GM23248 (cell line): ENCODE measurements around the gene HOXA9. TPM values are rescaled to one million over a fixed set of nuclear protein-coding genes. Genes with fewer than 3 reads are reported as not detected.

Experiments used
- DNase-seq: peaks from one replicate; pipeline ENCODE4 v3.0.0-alpha.2; 2015
- H2AFZ ChIP-seq: fragments of 200-600 bp; sonication (generic); 2 replicates; pipeline ENCODE4 v1.6.1; 2016; ENCODE audit warnings: antibody characterized with exemption
- H3F3A ChIP-seq: fragments of 200-600 bp; sonication (generic); 2 replicates; pipeline ENCODE4 v1.6.1; 2016; ENCODE audit warnings: mild to moderate bottlenecking, antibody characterized with exemption, mixed run types; ENCODE audit not compliant: insufficient read depth
- H3K27ac ChIP-seq: fragments of 200-600 bp; sonication (generic); 2 replicates; pipeline ENCODE4 v1.5.1; 2016; ENCODE audit warnings: mild to moderate bottlenecking
- H3K27me3 ChIP-seq: fragments of 200-600 bp; sonication (generic); replicated peaks from 2 replicates; pipeline ENCODE4 v1.6.1; 2016; ENCODE audit warnings: mild to moderate bottlenecking; ENCODE audit not compliant: insufficient read depth
- H3K36me3 ChIP-seq: fragments of 200-600 bp; sonication (generic); 2 replicates; pipeline ENCODE4 v1.6.1; 2016; ENCODE audit warnings: low read depth, mild to moderate bottlenecking
- H3K4me1 ChIP-seq: fragments of 200-600 bp; sonication (generic); 2 replicates; pipeline ENCODE4 v1.6.1; 2016; ENCODE audit warnings: mild to moderate bottlenecking; ENCODE audit not compliant: insufficient read depth
- H3K4me2 ChIP-seq: fragments of 200-600 bp; sonication (generic); one replicate; pipeline ENCODE4 v1.6.1; 2016; ENCODE audit warnings: mild to moderate bottlenecking; ENCODE audit not compliant: unreplicated experiment
- H3K4me3 ChIP-seq: fragments of 200-600 bp; sonication (generic); 2 replicates; pipeline ENCODE4 v1.5.1; 2016; ENCODE audit warnings: mild to moderate bottlenecking
- H3K79me2 ChIP-seq: fragments of 200-600 bp; sonication (generic); 2 replicates; pipeline ENCODE4 v1.6.1; 2016; ENCODE audit warnings: mild to moderate bottlenecking; ENCODE audit not compliant: insufficient read depth
- H3K9ac ChIP-seq: fragments of 200-600 bp; sonication (generic); 2 replicates; pipeline ENCODE4 v1.6.1; 2016; ENCODE audit warnings: mild to moderate bottlenecking
- H3K9me2 ChIP-seq: fragments of 200-600 bp; sonication (generic); 2 replicates; pipeline ENCODE4 v1.6.1; 2016; ENCODE audit warnings: mixed run types, mild to moderate bottlenecking, moderate library complexity; ENCODE audit not compliant: insufficient read depth
- H3K9me3 ChIP-seq: fragments of 200-600 bp; sonication (generic); one replicate; pipeline ENCODE4 v1.6.1; 2017; ENCODE audit warnings: low read depth
- H4K20me1 ChIP-seq: fragments of 200-600 bp; sonication (generic); 2 replicates; pipeline ENCODE4 v1.6.0; 2016; ENCODE audit not compliant: insufficient read depth
- EZH2 ChIP-seq: fragments of 200-600 bp; sonication (generic); IDR thresholded peaks from 2 replicates; pipeline ENCODE4 v1.6.1; 2018; ENCODE audit warnings: antibody characterized with exemption, mild to moderate bottlenecking; ENCODE audit not compliant: insufficient read depth, poor library complexity, severe bottlenecking
- EZH2phosphoT487 ChIP-seq: fragments of 200-600 bp; sonication (generic); IDR thresholded peaks from 2 replicates; pipeline ENCODE4 v1.6.1; 2018; ENCODE audit warnings: antibody characterized with exemption, moderate library complexity, mild to moderate bottlenecking, low read depth; ENCODE audit not compliant: insufficient read depth
- WGBS, 2 experiments: methylation state at CpG; one replicate each; pipeline ENCODE4 v1.1.6; 2015 to 2017; ENCODE audit warnings: low lambda C conversion rate in 2 of 2, low coverage in 1 of 2; ENCODE audit errors: missing lambda C conversion rate in 2 of 2; 5-methylcytosine and 5-hydroxymethylcytosine counted together
- in situ Hi-C: fragments of 300-500 bp; cut with MboI; formaldehyde crosslinking; loops from 2 replicates; pipeline ENCODE4 v1.15.0; 2020
- polyA plus RNA-seq: library from polyadenylated mRNA; unstranded; fragments of >200 nt; fragmentation: Nextera tagmentation; extraction: Ambion mirVana; gene quantifications from 2 replicates; pipeline ENCODE4 v1.2.1, GENCODE V29; 2016
- total RNA-seq: library from RNA; depleted of rRNA; stranded (reverse); fragments of >200 nt; shearing (Covaris generic); gene quantifications from 2 replicates; pipeline ENCODE4 v1.2.3, GENCODE V29; 2014

HOXA9 gene
- total and polyA plus RNA-seq, 2 experiments from 2014 or later, result 28.3 to 43.7 TPM

- Histone ChIP-seq H3K79me2 (peaks cover 66% of the 10 kb centered on the region), H3K27me3 (no peaks in the 10 kb centered on the region), H3F3A (no peaks in the 10 kb centered on the region), H2AFZ (no peak overlapping the region), H3K4me2 (no peak overlapping the region), H3K36me3 (peaks cover 23% of the 10 kb centered on the region), H3K9me3 (no peaks in the 10 kb centered on the region), H3K4me1 (peaks cover 4% of the 10 kb centered on the region; the same call in 1 of the 2 replicates), H3K9ac (no peak overlapping the region), H4K20me1 (no peaks in the 10 kb centered on the region), H3K4me3 (no peak overlapping the region), H3K9me2 (no peaks in the 10 kb centered on the region), H3K27ac (no peak overlapping the region)
- WGBS, 2 experiments, result 91 to 92% methylated on average over 29 of the region's 29 CpGs
- in situ Hi-C loops, result no loop called here
- no peak for DNase-seq
- no peak for TF ChIP-seq EZH2
- no peak for TF ChIP-seq EZH2phosphoT487
These were observed 22.7 kb downstream of the HOXA9 start for GRCh38 chr7:27142580-27143022.

- no peaks in the 10 kb centered on the region for H3K9me3 ChIP-seq
- no peaks in the 10 kb centered on the region for H3K27me3 ChIP-seq
- no peak overlapping the region for H3K27ac ChIP-seq
- H4K20me1 ChIP-seq, result no peaks in the 10 kb centered on the region
- no peak overlapping the region for H3K9ac ChIP-seq
- in situ Hi-C loops, result no loop called here
- H2AFZ ChIP-seq, result no peak overlapping the region
- H3K9me2 ChIP-seq, result no peaks in the 10 kb centered on the region
- H3K4me3 ChIP-seq, result no peak overlapping the region
- H3K79me2 ChIP-seq, result peaks cover 66% of the 10 kb centered on the region
- DNase-seq, result no peak
- TF ChIP-seq EZH2phosphoT487, result no peak
- TF ChIP-seq EZH2, result no peak
- peaks cover 28% of the 10 kb centered on the region for H3K36me3 ChIP-seq
- no peak overlapping the region for H3K4me2 ChIP-seq
- H3F3A ChIP-seq, result no peaks in the 10 kb centered on the region
- H3K4me1 ChIP-seq, result no peaks in the 10 kb centered on the region
- WGBS, 2 experiments, result 92 to 98% methylated on average over 17 to 30 of the region's 30 CpGs
These were observed 23.3 kb downstream of the HOXA9 start for GRCh38 chr7:27141923-27142579.

- Histone ChIP-seq H3K36me3 (peaks cover 28% of the 10 kb centered on the region), H2AFZ (no peak overlapping the region), H3K27me3 (no peaks in the 10 kb centered on the region), H3K4me2 (no peak overlapping the region), H3F3A (no peaks in the 10 kb centered on the region), H4K20me1 (no peaks in the 10 kb centered on the region), H3K9me2 (no peaks in the 10 kb centered on the region), H3K9ac (no peak overlapping the region), H3K4me1 (no peaks in the 10 kb centered on the region), H3K79me2 (peaks cover 66% of the 10 kb centered on the region), H3K9me3 (no peaks in the 10 kb centered on the region), H3K27ac (no peak overlapping the region), H3K4me3 (no peak overlapping the region)
- DNase-seq, result no peak
- WGBS, 2 experiments, result 94 to 95% methylated on average over 18 of the region's 18 CpGs
- TF ChIP-seq EZH2phosphoT487, result no peak
- TF ChIP-seq EZH2, result no peak
- in situ Hi-C loops, result no loop called here
These were observed 24.0 kb downstream of the HOXA9 start for GRCh38 chr7:27141137-27141922.

GRCh38 chr7:27140126-27140857 lies 25.0 kb downstream of the HOXA9 start:
- Histone ChIP-seq H3K9me2 (no peaks in the 10 kb centered on the region), H3K27ac (no peak overlapping the region), H4K20me1 (no peaks in the 10 kb centered on the region), H3K9ac (no peak overlapping the region), H2AFZ (no peak overlapping the region), H3F3A (peaks cover 6% of the 10 kb centered on the region), H3K4me3 (no peak overlapping the region), H3K79me2 (peaks cover 65% of the 10 kb centered on the region), H3K27me3 (no peaks in the 10 kb centered on the region), H3K4me1 (no peaks in the 10 kb centered on the region), H3K4me2 (no peak overlapping the region), H3K36me3 (peaks cover 28% of the 10 kb centered on the region), H3K9me3 (no peaks in the 10 kb centered on the region)
- WGBS, 2 experiments, result 95 to 96% methylated on average over 15 of the region's 15 CpGs
- in situ Hi-C loops, result no loop called here
- TF ChIP-seq EZH2phosphoT487, result no peak
- TF ChIP-seq EZH2, result no peak
- DNase-seq, result no peak
